SK-MEL-5 (cell line): ENCODE measurements around the gene HOXB6. TPM values are rescaled to one million over a fixed set of nuclear protein-coding genes. Genes with fewer than 3 reads are reported as not detected.

Source experiments
- DNase-seq: peaks from one replicate; pipeline ENCODE4 v3.0.0-alpha.2; 2016; ENCODE audit warnings: low read depth, low spot score
- in situ Hi-C: cut with HindIII; loops from 2 replicates; pipeline ENCODE4 v1.10.0; 2016; ENCODE audit warnings: low sequenced_read_pairs, high pct_unique_total_duplicates, low pct_unique_long_range_greater_than_20kb
- total RNA-seq: library from RNA; depleted of rRNA; stranded (reverse); fragments of >200 nt; shearing (Covaris generic); gene quantifications from 2 replicates; pipeline ENCODE4 v1.2.3, GENCODE V29; 2014

Gene HOXB6
- total RNA-seq, 1 experiment from 2014 or later: 2.8 TPM

DNA sequence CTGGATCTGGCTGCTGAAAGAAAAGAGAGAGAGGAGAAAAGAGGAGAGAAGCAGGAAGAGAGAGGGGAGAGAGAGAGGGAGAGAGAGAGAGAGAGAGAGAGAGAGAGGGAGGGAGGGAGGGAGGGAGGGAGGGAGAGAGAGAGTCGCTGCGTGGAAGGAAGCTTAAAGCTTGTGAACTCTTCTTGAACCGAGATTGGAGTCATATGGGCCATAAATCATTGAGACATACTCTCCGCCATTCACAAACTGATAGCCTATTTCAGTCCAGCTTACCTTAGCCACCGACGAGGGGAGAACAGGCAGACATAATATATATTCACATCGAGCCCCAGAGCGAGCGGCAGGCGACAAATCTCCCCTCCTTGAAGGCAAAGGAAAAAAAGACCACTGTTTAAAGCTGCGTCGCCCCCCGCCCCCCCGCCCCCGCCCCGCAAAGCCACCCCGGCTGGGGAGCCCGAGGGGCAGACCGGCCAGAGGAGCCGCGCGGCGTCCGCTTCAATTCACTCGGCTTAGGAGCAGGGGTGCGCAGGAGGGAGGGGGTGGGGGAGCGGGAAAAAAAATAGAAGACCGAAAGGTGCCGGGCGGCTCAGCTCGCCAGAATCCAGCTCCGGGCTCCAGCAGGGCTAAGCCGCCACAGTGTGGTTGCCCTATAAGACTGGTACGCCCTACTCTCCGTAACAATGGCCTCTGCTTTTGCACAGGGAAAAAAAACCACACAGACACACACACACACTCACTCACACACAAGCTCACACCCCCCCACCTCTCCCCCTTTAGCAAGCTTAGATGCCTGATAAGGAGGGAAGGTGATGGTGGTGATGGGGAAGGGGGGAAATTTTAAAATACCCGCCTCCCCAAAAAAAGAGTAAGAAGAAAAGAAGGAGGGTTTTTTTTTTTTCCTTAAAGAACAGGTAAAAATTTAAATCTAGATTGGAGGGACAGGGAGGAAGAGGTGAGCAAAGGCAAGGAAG lies 49.2 kb downstream of the HOXB6 start:
- in situ Hi-C loops: no loop called here
- DNase-seq: peak; percentile 8

DNA sequence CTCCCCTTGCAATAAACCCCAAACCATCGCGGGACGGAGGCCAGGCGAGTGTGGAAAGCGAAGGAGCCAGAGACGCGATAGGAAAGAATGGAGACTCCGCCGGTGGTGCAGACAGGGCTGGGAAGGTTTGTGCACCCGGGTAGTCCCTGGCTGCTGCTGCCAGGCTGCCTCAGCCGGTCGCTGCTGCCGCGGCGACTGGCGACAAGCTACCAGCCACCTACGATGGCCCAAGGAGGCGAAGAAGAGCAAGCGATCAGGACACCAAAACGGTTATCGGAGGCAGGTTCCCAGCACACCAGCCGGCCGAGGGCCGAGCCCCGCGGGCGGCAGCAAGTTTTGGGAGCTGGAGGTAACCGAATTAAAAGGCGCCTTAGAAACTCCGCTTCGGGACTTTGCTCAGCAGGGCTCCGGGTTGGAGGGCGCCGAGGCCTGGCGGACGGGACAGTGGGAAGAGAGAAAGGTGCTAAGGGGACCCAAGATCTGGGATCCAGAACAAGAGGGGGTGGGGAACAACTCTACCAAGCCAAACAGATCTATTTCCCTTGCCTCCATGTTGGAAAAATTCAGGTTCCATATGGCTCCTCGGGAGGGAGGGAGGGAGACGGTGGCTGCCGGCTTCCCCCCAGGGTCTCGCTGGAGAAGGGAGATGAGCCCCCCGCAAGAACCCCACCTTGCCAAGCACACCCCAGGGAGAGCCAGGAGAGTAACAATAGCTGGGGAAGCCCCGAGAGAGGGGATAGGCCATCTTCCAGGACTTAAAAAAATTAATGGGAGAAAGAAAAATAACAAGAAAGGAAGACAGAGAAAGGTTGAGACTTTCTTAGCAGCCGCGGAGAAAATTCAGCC lies 50.2 kb downstream of the HOXB6 start:
- DNase-seq: no peak
- in situ Hi-C loops: no loop called here

- in situ Hi-C loops: no loop called here
- DNase-seq: no peak
Measured at GRCh38 chr17:48553826-48554225, 51.0 kb downstream of the HOXB6 start.

- in situ Hi-C loops: no loop called here
- DNase-seq: no peak
Measured at GRCh38 chr17:48553190-48553547, 51.6 kb downstream of the HOXB6 start.

DNA sequence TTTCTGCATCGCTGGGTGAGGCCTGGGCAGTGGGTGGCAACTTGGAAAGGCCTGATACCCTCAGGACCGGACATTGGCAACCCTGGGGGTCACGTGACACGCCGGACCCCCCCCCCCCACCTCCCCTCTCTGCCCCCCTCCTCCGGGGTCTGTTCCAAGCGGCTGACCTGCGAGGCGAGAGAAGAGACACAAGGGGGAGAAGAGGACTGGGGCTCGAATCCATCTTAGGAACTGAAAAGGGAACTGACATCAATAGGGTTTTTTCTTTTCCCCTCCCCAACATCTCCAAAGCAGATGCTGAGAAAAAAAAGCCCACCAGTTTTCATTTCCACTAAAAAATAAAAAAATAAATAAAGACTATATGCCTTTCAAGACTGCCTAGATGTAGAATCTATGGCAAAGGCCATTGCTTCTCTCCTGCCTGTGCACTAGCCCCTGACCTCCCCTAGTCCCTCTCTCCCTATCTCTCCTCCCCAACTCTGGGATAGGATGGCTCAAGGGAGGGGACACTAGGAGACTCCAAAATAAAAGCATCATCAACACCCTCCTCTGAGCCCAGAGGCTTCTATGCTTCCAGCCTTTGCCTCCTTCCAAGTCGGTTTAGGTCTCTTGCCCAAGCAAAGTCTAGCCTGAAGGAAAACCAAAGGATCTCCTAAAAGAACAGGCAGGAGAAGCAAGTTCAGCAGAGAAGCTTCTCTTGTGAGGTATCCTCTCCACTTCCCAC lies 52.2 kb downstream of the HOXB6 start:
- DNase-seq: no peak

DNA sequence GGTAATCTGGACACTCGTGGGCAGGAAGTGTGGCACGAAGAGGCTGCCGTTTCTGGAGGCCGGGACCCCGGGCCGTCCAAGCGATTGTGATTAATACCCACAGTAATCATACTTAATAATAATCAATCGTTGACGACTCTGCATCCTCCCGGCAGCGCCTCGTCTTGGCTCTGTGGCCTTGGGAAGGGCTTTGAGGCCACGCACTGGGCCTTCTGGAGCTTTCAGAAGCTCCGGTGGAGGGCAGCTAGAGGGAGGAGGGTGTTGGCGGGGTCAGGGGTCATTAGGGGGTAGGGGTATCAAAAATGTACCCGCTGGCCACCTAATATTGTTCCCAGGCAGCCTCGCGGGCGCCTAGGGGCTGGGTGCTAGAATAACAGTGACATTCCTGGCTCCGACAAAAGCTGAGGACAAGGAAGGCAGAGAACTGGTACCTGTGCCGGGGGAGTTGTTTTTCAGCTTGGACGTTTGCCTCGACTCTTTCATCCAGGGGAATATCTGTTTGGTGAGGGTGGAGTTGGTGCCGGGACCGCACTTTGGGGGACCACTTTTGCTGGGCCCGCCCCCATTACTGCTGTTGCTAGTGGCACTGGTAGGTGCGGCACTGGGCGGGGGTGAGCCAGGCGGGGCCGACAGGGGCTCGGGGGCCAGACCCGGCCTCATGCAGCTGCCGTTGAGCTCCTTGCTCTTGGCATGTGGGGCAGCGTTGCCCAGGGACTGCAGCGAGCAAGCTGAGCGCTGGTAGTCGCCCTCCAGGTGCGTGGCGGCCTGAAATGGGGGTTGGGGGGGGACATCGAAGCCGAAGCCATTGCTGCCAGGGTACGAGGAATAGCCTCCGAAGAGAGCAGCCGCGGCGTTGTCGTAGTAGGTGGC lies 53.0 kb downstream of the HOXB6 start:
- DNase-seq: no peak
- in situ Hi-C loops: no loop called here

More for the DNA sequence above, 52.2 kb downstream of the HOXB6 start:
- in situ Hi-C loops: no loop called here

- DNase-seq: no peak
- in situ Hi-C loops: no loop called here
Measured at GRCh38 chr17:48551214-48551555, 53.6 kb downstream of the HOXB6 start.

DNA sequence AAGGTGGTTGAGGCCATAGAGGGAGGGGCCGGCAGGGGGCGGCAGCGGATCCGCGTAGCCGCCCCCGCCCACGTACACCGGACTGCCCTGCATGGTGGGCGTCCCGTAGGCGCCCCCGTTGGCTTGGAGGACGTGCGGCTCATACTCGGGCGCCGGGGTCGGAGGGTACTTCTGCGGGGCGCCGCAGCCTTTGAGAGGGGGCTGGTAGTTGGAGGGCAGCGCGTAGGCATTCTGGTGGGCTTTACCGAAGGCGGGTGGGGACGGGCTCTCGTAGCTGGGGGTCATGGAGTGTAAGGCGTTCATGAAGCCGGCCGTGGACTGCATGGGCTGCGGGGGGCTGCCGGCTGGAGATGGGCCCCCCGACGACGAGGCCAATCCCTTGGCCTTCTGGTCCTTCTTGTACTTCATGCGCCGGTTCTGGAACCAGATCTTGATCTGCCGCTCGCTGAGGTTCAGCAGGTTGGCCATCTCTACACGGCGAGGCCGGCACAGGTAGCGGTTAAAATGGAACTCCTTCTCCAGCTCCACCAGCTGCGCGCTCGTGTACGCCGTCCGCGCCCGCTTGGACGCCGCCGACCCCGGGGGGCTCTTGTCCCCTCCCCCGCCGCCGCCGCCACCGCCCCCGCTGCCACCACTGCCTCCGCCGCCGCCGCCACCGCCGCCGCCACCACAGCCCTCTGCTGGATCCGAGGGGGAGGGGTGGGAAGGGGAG lies 54.1 kb downstream of the HOXB6 start:
- no peak for DNase-seq
- in situ Hi-C loops: no loop called here

DNA sequence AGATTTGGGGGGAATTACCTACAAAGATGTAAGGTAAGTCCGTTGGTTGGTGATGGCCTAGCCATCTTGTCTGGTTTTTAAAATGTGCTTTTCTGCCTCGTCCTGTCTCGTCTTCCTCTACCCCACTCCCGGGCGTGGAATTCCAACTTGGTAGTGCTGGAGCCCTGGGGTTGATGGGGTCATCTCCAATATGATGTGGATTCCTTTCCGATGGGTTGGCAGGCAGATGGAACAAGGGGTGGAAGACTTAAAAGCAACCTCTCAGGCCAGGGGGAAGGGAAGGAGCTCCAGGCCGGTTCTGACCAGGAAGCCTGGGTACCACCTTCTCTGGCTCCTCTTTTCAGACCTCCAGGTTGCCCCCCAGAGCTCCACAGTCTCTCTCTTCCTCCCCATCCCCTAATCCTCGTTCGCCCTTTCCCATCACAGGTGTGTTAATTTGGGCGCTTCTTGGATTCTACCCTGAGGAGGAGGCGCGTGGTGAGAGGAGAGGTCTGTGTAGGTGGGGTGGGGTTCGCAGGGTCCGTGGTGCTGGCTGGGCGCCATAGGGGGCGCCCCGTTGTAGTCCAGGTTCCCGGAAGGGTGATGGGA lies 54.8 kb downstream of the HOXB6 start:
- no peak for DNase-seq
- in situ Hi-C loops: no loop called here

- no peak for DNase-seq
- in situ Hi-C loops: no loop called here
Measured at GRCh38 chr17:48549281-48549630, 55.5 kb downstream of the HOXB6 start.

DNA sequence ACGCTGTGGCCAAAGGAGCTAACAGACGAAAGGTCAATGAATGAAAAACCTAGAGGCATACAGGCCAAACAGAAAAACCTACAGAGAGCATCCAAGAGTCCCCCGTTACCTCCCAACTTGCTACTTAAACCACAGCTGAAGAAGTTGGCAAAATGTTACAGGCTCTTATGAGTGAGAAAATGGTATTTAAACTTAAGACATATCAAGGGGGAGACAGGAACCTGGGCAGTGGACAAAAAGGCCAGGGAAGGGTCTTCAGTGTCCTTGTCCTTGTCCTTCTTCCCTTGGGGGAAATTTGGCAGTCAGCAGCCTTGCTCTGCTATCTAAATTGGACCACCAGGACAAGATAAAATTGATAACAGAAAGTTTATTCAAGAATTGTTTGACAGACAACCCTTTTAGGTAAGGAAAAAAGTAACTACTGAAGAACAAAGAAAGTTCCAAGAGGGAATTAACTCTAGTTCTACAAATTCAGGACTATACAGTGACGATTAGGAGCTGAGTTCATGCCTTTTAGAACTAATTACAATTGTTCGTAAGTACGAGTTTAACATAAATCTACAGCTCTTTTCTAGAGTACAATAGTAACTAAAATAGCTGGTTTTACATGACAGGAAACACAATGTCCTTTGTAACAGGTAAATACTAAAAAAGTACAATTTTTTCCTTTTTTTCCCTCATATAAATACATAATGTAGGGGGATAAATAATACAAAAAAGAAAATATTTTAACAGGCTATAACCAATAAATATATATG lies 56.1 kb downstream of the HOXB6 start:
- DNase-seq: no peak
- in situ Hi-C loops: no loop called here

- DNase-seq: no peak
- in situ Hi-C loops: no loop called here
Measured at GRCh38 chr17:48547808-48548522, 56.8 kb downstream of the HOXB6 start.

- in situ Hi-C loops: no loop called here
- DNase-seq: no peak
Measured at GRCh38 chr17:48546924-48547807, 57.6 kb downstream of the HOXB6 start.

GRCh38 chr17:48546137-48546923 lies 58.5 kb downstream of the HOXB6 start:
- no peak for DNase-seq
- in situ Hi-C loops: no loop called here
